Adipocyte (in vitro differentiated cells): ENCODE data around the gene CREB3.

ENCODE experiments used
- DNase-seq: peaks from one replicate; pipeline ENCODE4 v3.0.0-alpha.2; 2015; ENCODE audit warnings: low read depth
- H3K27me3 ChIP-seq: replicated peaks from 2 replicates; pipeline ENCODE4 v1.7.0; 2013; ENCODE audit warnings: mild to moderate bottlenecking, low read length, moderate library complexity; ENCODE audit not compliant: control insufficient read depth, insufficient read depth
- H3K36me3 ChIP-seq: 2 replicates; pipeline ENCODE4 v1.7.0; 2013; ENCODE audit warnings: low read length, mild to moderate bottlenecking, moderate library complexity; ENCODE audit not compliant: control insufficient read depth, insufficient read depth, severe bottlenecking
- H3K4me1 ChIP-seq: 2 replicates; pipeline ENCODE4 v1.7.0; 2013; ENCODE audit warnings: mild to moderate bottlenecking, low read length, moderate library complexity; ENCODE audit not compliant: control insufficient read depth, insufficient read depth
- H3K4me3 ChIP-seq: 2 replicates; pipeline ENCODE4 v1.7.0; 2013; ENCODE audit warnings: mild to moderate bottlenecking, low read length, moderate library complexity
- H3K9ac ChIP-seq: 2 replicates; pipeline ENCODE4 v1.7.0; 2013; ENCODE audit warnings: mild to moderate bottlenecking, low read length, moderate library complexity
- H3K9me3 ChIP-seq: 2 replicates; pipeline ENCODE4 v1.7.0; 2013; ENCODE audit warnings: mild to moderate bottlenecking, low read length, moderate library complexity; ENCODE audit not compliant: control insufficient read depth

The CREB3 gene

DNA sequence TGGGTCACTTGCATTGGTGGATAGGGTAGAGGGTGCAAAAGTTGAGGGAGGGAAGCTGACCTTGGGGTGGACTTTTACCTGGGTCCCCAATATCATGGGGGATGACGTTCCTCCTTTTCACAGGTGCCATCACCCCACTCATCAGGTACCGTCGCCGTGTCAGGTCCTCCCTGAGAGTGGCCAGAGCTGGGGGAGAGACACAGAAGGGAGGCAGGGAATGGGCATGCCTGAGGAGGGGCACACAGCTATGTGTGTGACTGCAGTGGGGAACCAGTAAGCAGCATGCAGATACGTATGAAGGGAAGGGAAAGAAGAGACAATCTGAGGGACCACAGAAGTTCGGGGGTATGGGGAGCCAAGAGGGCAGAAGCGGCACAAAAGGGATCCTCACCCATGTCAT, 6.5 kb downstream of the CREB3 start:
- peaks cover 95% of the 10 kb centered on the region for H3K36me3 ChIP-seq
- H3K9me3 ChIP-seq, result no peaks in the 10 kb centered on the region
- H3K9ac ChIP-seq, result no peak overlapping the region
- DNase-seq, result no peak
- no peaks in the 10 kb centered on the region for H3K27me3 ChIP-seq
- H3K4me1 ChIP-seq, result peaks cover 6% of the 10 kb centered on the region
- no peak overlapping the region for H3K4me3 ChIP-seq

- H3K4me3 ChIP-seq, result no peak overlapping the region
- DNase-seq, result no peak
- H3K9ac ChIP-seq, result no peak overlapping the region
- H3K36me3 ChIP-seq, result peaks cover 94% of the 10 kb centered on the region
- no peaks in the 10 kb centered on the region for H3K27me3 ChIP-seq
- H3K4me1 ChIP-seq, result no peaks in the 10 kb centered on the region
- no peaks in the 10 kb centered on the region for H3K9me3 ChIP-seq
Measured at GRCh38 chr9:35740243-35740642, 7.8 kb downstream of the CREB3 start.

GRCh38 chr9:35741740-35742139, 9.3 kb downstream of the CREB3 start:
- Histone ChIP-seq H3K4me3 (no peak overlapping the region), H3K36me3 (peaks cover 79% of the 10 kb centered on the region), H3K4me1 (peaks cover 13% of the 10 kb centered on the region), H3K27me3 (no peaks in the 10 kb centered on the region), H3K9ac (no peak overlapping the region), H3K9me3 (no peaks in the 10 kb centered on the region)
- no peak for DNase-seq

DNA sequence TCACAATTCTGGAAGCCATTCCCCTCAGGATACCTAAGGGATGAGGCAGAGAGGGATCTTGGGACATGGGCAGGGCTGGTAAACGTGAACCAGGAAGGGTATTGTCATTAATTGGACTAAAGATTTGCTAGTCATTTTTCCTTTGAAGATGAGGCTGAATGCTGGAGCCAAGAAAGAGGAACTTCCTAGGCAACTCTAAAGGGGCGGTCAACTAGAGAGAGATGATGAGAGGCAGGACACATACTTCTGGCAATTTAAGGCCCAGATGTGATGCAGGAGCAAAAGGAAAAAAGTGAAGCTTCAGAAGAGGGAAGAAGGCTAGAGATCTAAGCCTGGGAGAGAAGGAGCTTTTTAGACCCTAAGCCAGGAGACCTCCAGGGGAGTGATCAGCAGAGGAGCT, 11.0 kb downstream of the CREB3 start:
- H3K9me3 ChIP-seq, result no peaks in the 10 kb centered on the region
- no peak for DNase-seq
- H3K4me3 ChIP-seq, result no peak overlapping the region
- H3K4me1 ChIP-seq, result peaks cover 26% of the 10 kb centered on the region
- H3K27me3 ChIP-seq, result no peaks in the 10 kb centered on the region
- H3K9ac ChIP-seq, result no peak overlapping the region
- peaks cover 62% of the 10 kb centered on the region for H3K36me3 ChIP-seq

- peaks cover 56% of the 10 kb centered on the region for H3K36me3 ChIP-seq
- no peak overlapping the region for H3K9ac ChIP-seq
- DNase-seq, result no peak
- no peaks in the 10 kb centered on the region for H3K9me3 ChIP-seq
- no peaks in the 10 kb centered on the region for H3K27me3 ChIP-seq
- H3K4me3 ChIP-seq, result no peak overlapping the region
- H3K4me1 ChIP-seq, result peaks cover 26% of the 10 kb centered on the region
Measured at GRCh38 chr9:35743880-35744518, 11.5 kb downstream of the CREB3 start.

- Histone ChIP-seq H3K4me3 (peak overlapping the region; percentile 93), H3K36me3 (peaks cover 41% of the 10 kb centered on the region)
Measured at GRCh38 chr9:35745569-35745968, 13.1 kb downstream of the CREB3 start.

DNA sequence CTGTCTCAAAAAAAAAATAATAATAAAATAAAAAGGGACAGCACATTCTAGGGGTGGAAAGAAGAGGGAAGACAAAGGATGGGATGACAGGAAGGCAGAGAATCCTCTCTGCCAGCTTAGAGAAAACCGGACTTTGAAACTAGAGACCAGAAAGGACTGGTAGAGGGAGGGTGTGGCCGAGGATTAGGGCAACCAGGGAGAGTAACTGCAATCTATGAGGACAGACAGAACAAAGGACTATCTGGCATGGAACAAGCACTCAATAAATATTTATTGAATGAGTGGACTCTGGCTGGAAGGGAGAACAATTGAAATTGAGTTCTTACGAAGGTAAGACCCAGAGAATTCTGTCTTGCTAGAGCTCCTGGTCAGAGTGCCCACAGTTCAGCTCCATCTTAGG, 14.1 kb downstream of the CREB3 start:
- H3K27me3 ChIP-seq, result no peaks in the 10 kb centered on the region
- DNase-seq, result peak; percentile 24
- peak overlapping the region; percentile 93 for H3K4me3 ChIP-seq
- no peaks in the 10 kb centered on the region for H3K9me3 ChIP-seq
- peak overlapping the region; percentile 36 for H3K9ac ChIP-seq
- peaks cover 34% of the 10 kb centered on the region for H3K4me1 ChIP-seq
- peaks cover 43% of the 10 kb centered on the region for H3K36me3 ChIP-seq

More at GRCh38 chr9:35745569-35745968, 13.1 kb downstream of the CREB3 start:
- H3K27me3 ChIP-seq, result no peaks in the 10 kb centered on the region
- H3K9me3 ChIP-seq, result no peaks in the 10 kb centered on the region
- H3K9ac ChIP-seq, result no peak overlapping the region
- peaks cover 34% of the 10 kb centered on the region for H3K4me1 ChIP-seq
- DNase-seq, result no peak

DNA sequence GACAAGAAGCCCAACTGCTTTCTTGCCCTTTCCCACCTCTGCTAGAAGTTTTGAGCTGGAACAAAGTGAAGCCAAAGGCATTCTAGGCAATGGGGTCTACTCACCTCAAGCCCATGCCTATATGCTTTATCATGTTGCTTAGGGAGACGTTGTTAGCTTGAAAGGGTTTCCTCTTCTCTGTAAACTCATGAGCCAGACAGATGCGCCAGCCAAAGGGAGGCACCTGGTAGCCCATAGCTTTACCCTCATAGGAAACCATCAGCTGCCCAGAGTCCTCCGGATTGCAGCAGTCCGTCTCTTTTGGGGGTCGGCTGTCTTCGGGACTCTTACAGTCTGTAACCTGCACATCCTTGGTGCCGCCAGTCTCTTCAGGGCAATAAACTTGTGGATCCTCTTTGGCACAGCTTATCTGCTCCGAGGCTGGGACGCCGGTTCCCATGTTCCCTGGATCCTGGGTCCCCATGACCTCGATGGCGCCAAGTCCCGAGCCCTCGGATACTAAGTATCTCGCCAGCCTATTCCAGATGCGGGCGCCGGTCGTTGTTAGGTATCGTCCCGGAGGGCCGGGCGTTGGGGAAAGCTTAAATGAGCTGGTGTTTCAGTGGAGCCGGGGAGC, 15.9 kb downstream of the CREB3 start:
- H3K36me3 ChIP-seq, result peaks cover 43% of the 10 kb centered on the region
- DNase-seq, result peak; percentile 43
- H3K9ac ChIP-seq, result peak overlapping the region; percentile 96
- H3K4me1 ChIP-seq, result peaks cover 34% of the 10 kb centered on the region
- no peaks in the 10 kb centered on the region for H3K27me3 ChIP-seq
- H3K4me3 ChIP-seq, result peak overlapping the region; percentile 93
- H3K9me3 ChIP-seq, result no peaks in the 10 kb centered on the region

DNA sequence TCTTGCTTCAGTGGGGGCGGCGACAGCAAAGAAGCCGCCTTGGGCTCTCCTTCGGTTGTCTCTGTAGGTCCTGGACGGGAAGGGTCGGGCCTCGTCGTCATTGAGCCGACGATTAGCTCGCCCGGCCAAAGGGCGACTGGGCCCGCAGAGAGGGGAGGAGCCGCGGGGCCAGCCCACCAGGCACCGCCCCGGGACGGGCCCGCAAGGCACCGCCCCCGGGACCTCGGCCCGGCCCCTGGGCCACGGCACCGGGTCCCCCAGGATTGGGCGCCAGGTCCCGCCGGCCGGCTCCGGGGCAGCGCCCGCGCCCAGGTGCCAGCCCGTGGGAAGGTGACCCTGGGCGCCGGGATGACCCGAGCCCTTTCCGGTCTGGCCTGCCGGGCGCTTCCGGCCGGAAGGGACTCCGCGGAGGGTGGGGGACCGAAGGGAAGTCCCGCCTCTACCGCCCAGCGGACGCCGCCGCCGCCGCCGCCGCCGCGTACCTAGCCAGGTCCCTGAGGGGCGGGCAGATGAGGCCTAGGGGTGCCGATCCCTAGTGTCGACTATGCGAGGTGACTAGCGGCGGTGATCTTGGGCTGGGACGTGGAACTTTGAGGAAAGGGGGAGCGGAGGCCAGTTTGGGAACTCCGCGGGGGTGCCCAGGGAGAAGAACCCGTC, 16.5 kb downstream of the CREB3 start, which contains the start of the genes GBA2 and RGP1:
Gene GBA2, minus strand, starts transcription at position 371 of the 657 bp plus-strand sequence. CDS start 524 bp downstream, outside the sequence.
Gene RGP1, plus strand, starts transcription at position 430 of the 657 bp plus-strand sequence. CDS start 469 bp downstream, outside the sequence.
- peak within 1 kb of the TSS; percentile 93 for H3K4me3 ChIP-seq
- no peaks in the 10 kb centered on the region for H3K9me3 ChIP-seq
- DNase-seq, result peak; percentile 90
- H3K36me3 ChIP-seq, result peaks cover 43% of the 10 kb centered on the region
- peaks cover 34% of the 10 kb centered on the region for H3K4me1 ChIP-seq
- H3K27me3 ChIP-seq, result no peaks in the 10 kb centered on the region
- H3K9ac ChIP-seq, result peak within 1 kb of the TSS; percentile 96

DNA sequence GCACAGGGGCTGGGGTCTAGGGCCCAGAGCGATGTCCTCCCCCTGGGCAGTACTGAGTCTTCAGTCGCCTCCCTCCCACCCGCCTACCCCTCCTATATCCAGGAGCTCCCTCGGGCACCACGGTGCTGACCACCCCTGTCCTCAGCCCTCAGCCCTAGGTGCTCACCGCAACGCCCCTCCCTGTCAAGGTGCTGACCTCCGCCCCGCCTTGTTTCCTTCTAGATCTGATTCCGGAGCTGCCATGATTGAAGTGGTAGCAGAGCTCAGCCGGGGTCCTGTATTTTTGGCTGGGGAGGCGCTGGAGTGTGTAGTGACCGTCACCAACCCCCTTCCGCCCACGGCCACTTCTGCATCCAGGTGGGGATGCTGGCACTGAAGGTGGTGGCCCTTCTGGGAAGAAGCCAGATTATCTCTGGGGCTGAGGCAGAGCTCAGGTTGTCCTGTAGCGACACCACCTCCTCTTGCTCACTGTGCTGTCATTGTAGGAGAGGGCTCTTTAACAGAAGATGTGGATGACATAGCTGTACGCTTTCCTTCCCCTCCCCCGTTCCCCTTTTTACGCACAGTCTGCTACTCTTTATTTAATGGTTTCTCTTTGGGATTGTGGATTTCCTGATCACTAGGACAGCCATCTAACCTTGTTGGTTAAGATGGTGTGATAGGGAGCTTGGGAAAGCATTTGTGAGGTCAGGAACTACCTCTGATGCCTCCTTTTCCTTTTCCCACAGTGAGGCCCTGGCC, 17.2 kb downstream of the CREB3 start:
- H3K4me1 ChIP-seq, result peaks cover 34% of the 10 kb centered on the region
- peak; percentile 43 for DNase-seq
- peaks cover 40% of the 10 kb centered on the region for H3K36me3 ChIP-seq

GRCh38 chr9:35750256-35750531, 17.7 kb downstream of the CREB3 start:
- Histone ChIP-seq H3K9me3 (no peaks in the 10 kb centered on the region), H3K9ac (peak overlapping the region; percentile 96), H3K27me3 (no peaks in the 10 kb centered on the region), H3K4me3 (peak overlapping the region; percentile 93), H3K4me1 (peaks cover 34% of the 10 kb centered on the region), H3K36me3 (peaks cover 44% of the 10 kb centered on the region)
- DNase-seq, result no peak

More for the DNA sequence above, 17.2 kb downstream of the CREB3 start:
- peak overlapping the region; percentile 96 for H3K9ac ChIP-seq
- no peaks in the 10 kb centered on the region for H3K27me3 ChIP-seq
- H3K9me3 ChIP-seq, result no peaks in the 10 kb centered on the region
- peak overlapping the region; percentile 93 for H3K4me3 ChIP-seq
